GM11168 (cell line): ENCODE measurements around the gene CANT1.

ENCODE experiments used
- in situ Hi-C: fragments of 300-500 bp; cut with MboI; formaldehyde crosslinking; loops from one replicate; pipeline ENCODE4 v1.12.0; 2022; ENCODE audit warnings: low sequenced_read_pairs; ENCODE audit not compliant: unreplicated experiment

Gene CANT1

GRCh38 chr17:79009397-79010303, at the start of gene CANT1:
Gene CANT1 (minus strand): TSS chr17:79009764. CDS start chr17:78997622, 12,142 bp downstream.
- in situ Hi-C loops: no loop called here

GRCh38 chr17:79057737-79058385, 48.3 kb upstream of the CANT1 start:
- in situ Hi-C loops: no loop called here

GRCh38 chr17:79055197-79055596, 45.6 kb upstream of the CANT1 start:
- in situ Hi-C loops: no loop called here

- in situ Hi-C loops: no loop called here
These were observed 44.8 kb upstream of the CANT1 start for GRCh38 chr17:79054200-79054960.

- in situ Hi-C loops: no loop called here
These were observed 43.8 kb upstream of the CANT1 start for GRCh38 chr17:79053251-79053925.

- in situ Hi-C loops: no loop called here
These were observed 42.6 kb upstream of the CANT1 start for GRCh38 chr17:79052131-79052530.

- in situ Hi-C loops: no loop called here
These were observed 41.7 kb upstream of the CANT1 start for GRCh38 chr17:79051306-79051705.

GRCh38 chr17:79050551-79050950, 41.0 kb upstream of the CANT1 start:
- in situ Hi-C loops: no loop called here

- in situ Hi-C loops: no loop called here
These were observed 40.3 kb upstream of the CANT1 start for GRCh38 chr17:79049821-79050220.

GRCh38 chr17:79048826-79049755, 39.5 kb upstream of the CANT1 start:
- in situ Hi-C loops: no loop called here

- in situ Hi-C loops: no loop called here
These were observed 38.6 kb upstream of the CANT1 start for GRCh38 chr17:79047923-79048825.

GRCh38 chr17:79047291-79047920, 37.8 kb upstream of the CANT1 start:
- in situ Hi-C loops: no loop called here

- in situ Hi-C loops: no loop called here
These were observed 37.3 kb upstream of the CANT1 start for GRCh38 chr17:79046916-79047280.

- in situ Hi-C loops: no loop called here
These were observed 36.8 kb upstream of the CANT1 start for GRCh38 chr17:79046197-79046915.

GRCh38 chr17:79045842-79046196, 36.3 kb upstream of the CANT1 start:
- in situ Hi-C loops: no loop called here

GRCh38 chr17:79045001-79045729, 35.6 kb upstream of the CANT1 start:
- in situ Hi-C loops: no loop called here

GRCh38 chr17:79044462-79044861, 34.9 kb upstream of the CANT1 start:
- in situ Hi-C loops: no loop called here
